Measurements from ENCODE around the gene LAPTM5. TPM values are rescaled to one million over a fixed set of nuclear protein-coding genes. Genes with fewer than 3 reads are reported as not detected.

The LAPTM5 gene
- total RNA-seq, 1 donor from 2014 or later = 0.77 TPM

DNA sequence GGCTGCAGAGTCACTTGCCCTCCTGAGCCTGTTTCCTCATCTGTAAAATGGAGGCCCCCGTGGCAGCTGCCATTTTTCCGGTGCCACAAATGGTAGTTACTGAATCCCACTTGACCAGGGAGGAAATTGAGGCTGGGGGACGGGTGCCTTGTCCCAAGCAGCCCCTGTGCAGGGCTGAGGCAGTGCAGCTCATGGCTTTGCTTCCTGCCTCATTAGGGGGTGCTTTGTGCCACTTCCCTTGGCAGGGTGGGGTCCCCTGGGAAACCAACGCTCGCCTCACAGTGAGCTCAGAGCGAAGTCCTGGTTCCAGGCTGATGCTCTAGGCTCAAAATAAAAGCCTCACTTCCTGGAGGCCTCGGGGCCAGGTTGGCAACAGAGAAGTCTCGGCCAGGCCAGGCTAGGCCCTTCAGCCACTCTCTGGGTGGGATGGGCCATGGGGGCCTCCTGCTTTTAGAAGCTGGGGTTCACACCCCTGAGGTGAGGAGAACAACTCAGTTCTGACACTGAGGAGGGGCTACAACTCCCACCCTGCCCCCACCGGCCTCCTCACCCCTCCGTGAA, 6.8 kb downstream of the LAPTM5 start:
- H3K27me3 ChIP-seq (ENCODE audit: insufficient read depth, low read length) = peaks cover 16% of the 10 kb centered on the region
- H3K4me2 ChIP-seq (ENCODE audit: low read length) = no peak overlapping the region
- no peak overlapping the region for H3K9ac ChIP-seq (ENCODE audit: low read length)
- H2AFZ ChIP-seq (ENCODE audit: low read depth, low read length) = no peak overlapping the region
- H3K9me3 ChIP-seq (ENCODE audit: insufficient read depth, low read depth, low read length) = no peaks in the 10 kb centered on the region
- no peak for DNase-seq (ENCODE audit: low read depth)
- no peak overlapping the region for H3K4me3 Mint-ChIP-seq (ENCODE audit: unreplicated experiment)
- no peak overlapping the region for H3K4me3 ChIP-seq (ENCODE audit: insufficient read depth, low read depth, low read length)
- no peaks in the 10 kb centered on the region for H3K36me3 Mint-ChIP-seq (ENCODE audit: low read depth, unreplicated experiment)
- H4K20me1 ChIP-seq (ENCODE audit: insufficient read depth, low read length) = no peaks in the 10 kb centered on the region
- peaks cover 2% of the 10 kb centered on the region for H3K4me1 ChIP-seq (ENCODE audit: insufficient read depth, low read length)
- no peaks in the 10 kb centered on the region for H3K36me3 ChIP-seq (ENCODE audit: insufficient read depth, low read length)
- peaks cover 26% of the 10 kb centered on the region for H3K27me3 Mint-ChIP-seq (ENCODE audit: low read depth, unreplicated experiment)
- no peak overlapping the region for H3K27ac Mint-ChIP-seq (ENCODE audit: unreplicated experiment)
- H3K9me3 Mint-ChIP-seq (ENCODE audit: unreplicated experiment) = no peaks in the 10 kb centered on the region
- H3K4me1 Mint-ChIP-seq (ENCODE audit: low read depth, unreplicated experiment) = peaks cover 29% of the 10 kb centered on the region
- no peak for FAIRE-seq
- H3K27ac ChIP-seq (ENCODE audit: low read depth, low read length) = no peak overlapping the region
- H3K79me2 ChIP-seq (ENCODE audit: insufficient read depth, low read length) = no peaks in the 10 kb centered on the region
- TF ChIP-seq, protein P1, sequence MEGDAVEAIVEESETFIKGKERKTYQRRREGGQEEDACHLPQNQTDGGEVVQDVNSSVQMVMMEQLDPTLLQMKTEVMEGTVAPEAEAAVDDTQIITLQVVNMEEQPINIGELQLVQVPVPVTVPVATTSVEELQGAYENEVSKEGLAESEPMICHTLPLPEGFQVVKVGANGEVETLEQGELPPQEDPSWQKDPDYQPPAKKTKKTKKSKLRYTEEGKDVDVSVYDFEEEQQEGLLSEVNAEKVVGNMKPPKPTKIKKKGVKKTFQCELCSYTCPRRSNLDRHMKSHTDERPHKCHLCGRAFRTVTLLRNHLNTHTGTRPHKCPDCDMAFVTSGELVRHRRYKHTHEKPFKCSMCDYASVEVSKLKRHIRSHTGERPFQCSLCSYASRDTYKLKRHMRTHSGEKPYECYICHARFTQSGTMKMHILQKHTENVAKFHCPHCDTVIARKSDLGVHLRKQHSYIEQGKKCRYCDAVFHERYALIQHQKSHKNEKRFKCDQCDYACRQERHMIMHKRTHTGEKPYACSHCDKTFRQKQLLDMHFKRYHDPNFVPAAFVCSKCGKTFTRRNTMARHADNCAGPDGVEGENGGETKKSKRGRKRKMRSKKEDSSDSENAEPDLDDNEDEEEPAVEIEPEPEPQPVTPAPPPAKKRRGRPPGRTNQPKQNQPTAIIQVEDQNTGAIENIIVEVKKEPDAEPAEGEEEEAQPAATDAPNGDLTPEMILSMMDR (IDR thresholded peaks at IDR 0.05; ENCODE audit: insufficient read depth, low read depth, low read length) = no peak
- no peak for TF ChIP-seq EZH2 (IDR thresholded peaks at IDR 0.05; ENCODE audit: insufficient read depth, low read length)

DNA sequence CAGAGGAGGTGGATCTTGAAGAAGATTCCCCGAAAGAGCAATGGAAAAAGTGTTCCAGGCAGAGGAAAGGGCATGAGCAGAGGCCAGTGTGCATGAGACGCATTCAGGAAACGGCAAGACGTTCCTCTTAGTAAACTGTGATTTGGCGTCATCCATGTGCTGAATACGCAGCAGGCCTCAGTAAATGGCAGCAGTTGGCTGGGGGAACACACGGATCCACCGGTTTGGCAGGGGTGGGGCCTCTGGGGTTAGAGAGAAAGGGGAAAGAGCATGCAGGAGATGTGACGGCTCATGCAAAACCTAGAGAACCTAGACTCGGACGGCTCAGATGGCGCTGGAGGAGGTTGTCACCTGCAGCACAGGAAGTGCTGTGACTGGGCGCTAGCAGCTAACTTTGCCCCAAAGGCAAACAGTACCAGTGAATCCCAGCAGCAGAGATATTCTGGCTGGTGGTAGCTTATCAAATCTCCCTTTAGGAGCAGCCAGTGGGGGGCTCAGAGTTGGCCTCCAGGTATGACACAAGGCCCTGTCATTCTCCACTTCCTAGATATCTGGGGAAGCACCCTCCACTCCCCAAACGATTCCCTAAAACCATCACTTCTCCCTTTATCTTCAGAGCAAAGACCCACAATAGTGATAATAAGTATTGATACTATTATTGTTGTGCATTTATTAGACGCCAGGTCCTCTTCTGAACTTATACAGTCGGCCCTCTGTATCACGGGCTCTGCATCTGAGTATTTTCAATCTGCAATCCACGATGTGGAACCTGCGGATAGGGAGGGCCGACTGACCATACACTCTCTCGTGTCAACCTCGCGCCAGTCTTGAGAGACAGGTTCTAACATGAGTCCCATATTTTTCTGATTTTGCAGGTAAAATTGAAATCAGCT, 7.6 kb downstream of the LAPTM5 start:
- FAIRE-seq = no peak
- H3K4me1 Mint-ChIP-seq (ENCODE audit: low read depth, unreplicated experiment) = peaks cover 23% of the 10 kb centered on the region
- peak overlapping the region; percentile 66 for H3K27ac Mint-ChIP-seq (ENCODE audit: unreplicated experiment)
- H3K27me3 Mint-ChIP-seq (ENCODE audit: low read depth, unreplicated experiment) = peaks cover 28% of the 10 kb centered on the region
- Histone ChIP-seq H3K4me2 (ENCODE audit: low read length) (no peak overlapping the region), H3K79me2 (ENCODE audit: insufficient read depth, low read length) (no peaks in the 10 kb centered on the region), H2AFZ (ENCODE audit: low read depth, low read length) (no peak overlapping the region), H3K9ac (ENCODE audit: low read length) (no peak overlapping the region), H3K9me3 (ENCODE audit: insufficient read depth, low read depth, low read length) (no peaks in the 10 kb centered on the region), H3K4me3 (ENCODE audit: insufficient read depth, low read depth, low read length) (no peak overlapping the region), H3K27me3 (ENCODE audit: insufficient read depth, low read length) (peaks cover 16% of the 10 kb centered on the region), H4K20me1 (ENCODE audit: insufficient read depth, low read length) (no peaks in the 10 kb centered on the region), H3K36me3 (ENCODE audit: insufficient read depth, low read length) (no peaks in the 10 kb centered on the region), H3K27ac (ENCODE audit: low read depth, low read length) (no peak overlapping the region), H3K4me1 (ENCODE audit: insufficient read depth, low read length) (no peaks in the 10 kb centered on the region)
- DNase-seq (ENCODE audit: low read depth) = no peak
- TF ChIP-seq, protein P1 (IDR thresholded peaks at IDR 0.05; ENCODE audit: insufficient read depth, low read depth, low read length) = no peak
- TF ChIP-seq EZH2 (IDR thresholded peaks at IDR 0.05; ENCODE audit: insufficient read depth, low read length) = no peak
- no peaks in the 10 kb centered on the region for H3K36me3 Mint-ChIP-seq (ENCODE audit: low read depth, unreplicated experiment)
- H3K9me3 Mint-ChIP-seq (ENCODE audit: unreplicated experiment) = no peaks in the 10 kb centered on the region
- no peak overlapping the region for H3K4me3 Mint-ChIP-seq (ENCODE audit: unreplicated experiment)
